ENCODE measurements around the gene ZC3H10. TPM values are rescaled to one million over a fixed set of nuclear protein-coding genes. Genes with fewer than 3 reads are reported as not detected.

Gene ZC3H10
- polyA plus RNA-seq, 1 donor from 2014 or later: 6.7 TPM

DNA sequence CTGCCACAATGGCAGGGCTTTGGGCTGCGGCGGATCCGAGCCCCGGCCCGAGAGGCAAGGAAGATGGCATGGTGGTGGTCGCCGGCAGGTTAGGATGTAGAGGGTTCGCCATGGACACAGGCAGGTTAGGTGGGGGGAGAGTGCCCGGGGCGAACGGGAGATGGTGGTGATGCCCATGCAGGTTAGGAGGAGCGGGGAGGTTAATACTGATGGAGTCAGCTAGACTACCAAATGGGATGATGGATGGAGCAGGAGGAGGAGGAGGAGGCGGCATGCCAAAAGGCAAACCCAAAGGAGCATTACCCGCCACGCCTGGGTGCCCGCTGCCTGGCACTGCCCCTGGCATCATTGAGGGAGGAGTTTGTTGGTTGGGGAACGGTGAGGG is 46.3 kb downstream of the ZC3H10 start:
- Histone ChIP-seq H3K79me2 (replicated peaks; ENCODE audit: insufficient read depth, low read length) (peaks cover 15% of the 10 kb centered on the region), H3K9ac (ENCODE audit: low read length) (no peak overlapping the region), H3F3A (ENCODE audit: insufficient read depth, low read length, poor library complexity, severe bottlenecking) (peaks cover 5% of the 10 kb centered on the region), H4K20me1 (ENCODE audit: insufficient read depth) (peaks cover 5% of the 10 kb centered on the region), H3K36me3 (ENCODE audit: insufficient read depth, low read length) (peaks cover 11% of the 10 kb centered on the region), H3K27me3 (ENCODE audit: insufficient read depth, low read depth, low read length) (no peaks in the 10 kb centered on the region), H3K9me2 (ENCODE audit: insufficient read depth, low read length) (no peaks in the 10 kb centered on the region), H3K4me3 (ENCODE audit: low read length) (no peak overlapping the region), H3K4me2 (ENCODE audit: low read length) (no peak overlapping the region), H2AFZ (ENCODE audit: low read depth, low read length) (no peak overlapping the region), H3K9me3 (ENCODE audit: low read length) (no peaks in the 10 kb centered on the region), H3K27ac (ENCODE audit: low read length) (no peak overlapping the region)
- TF ChIP-seq EP300 (conservative IDR thresholded peaks at IDR 0.05; ENCODE audit: poor library complexity, severe bottlenecking) (no peak), SMC3 (conservative IDR thresholded peaks at IDR 0.05; ENCODE audit: poor library complexity) (no peak), POLR2AphosphoS5 (IDR thresholded peaks at IDR 0.05) (no peak), TAF1 (IDR thresholded peaks at IDR 0.05; ENCODE audit: low read depth) (no peak), CTCF (IDR thresholded peaks at IDR 0.05; ENCODE audit: poor library complexity, severe bottlenecking) (no peak), EZH2 (IDR thresholded peaks at IDR 0.05; ENCODE audit: borderline replicate concordance, insufficient read depth, low read length, poor library complexity, severe bottlenecking) (no peak), RAD21 (conservative IDR thresholded peaks at IDR 0.05) (no peak), MXI1 (conservative IDR thresholded peaks at IDR 0.05; ENCODE audit: poor library complexity, severe bottlenecking) (no peak)
- TF ChIP-seq, protein P1, sequence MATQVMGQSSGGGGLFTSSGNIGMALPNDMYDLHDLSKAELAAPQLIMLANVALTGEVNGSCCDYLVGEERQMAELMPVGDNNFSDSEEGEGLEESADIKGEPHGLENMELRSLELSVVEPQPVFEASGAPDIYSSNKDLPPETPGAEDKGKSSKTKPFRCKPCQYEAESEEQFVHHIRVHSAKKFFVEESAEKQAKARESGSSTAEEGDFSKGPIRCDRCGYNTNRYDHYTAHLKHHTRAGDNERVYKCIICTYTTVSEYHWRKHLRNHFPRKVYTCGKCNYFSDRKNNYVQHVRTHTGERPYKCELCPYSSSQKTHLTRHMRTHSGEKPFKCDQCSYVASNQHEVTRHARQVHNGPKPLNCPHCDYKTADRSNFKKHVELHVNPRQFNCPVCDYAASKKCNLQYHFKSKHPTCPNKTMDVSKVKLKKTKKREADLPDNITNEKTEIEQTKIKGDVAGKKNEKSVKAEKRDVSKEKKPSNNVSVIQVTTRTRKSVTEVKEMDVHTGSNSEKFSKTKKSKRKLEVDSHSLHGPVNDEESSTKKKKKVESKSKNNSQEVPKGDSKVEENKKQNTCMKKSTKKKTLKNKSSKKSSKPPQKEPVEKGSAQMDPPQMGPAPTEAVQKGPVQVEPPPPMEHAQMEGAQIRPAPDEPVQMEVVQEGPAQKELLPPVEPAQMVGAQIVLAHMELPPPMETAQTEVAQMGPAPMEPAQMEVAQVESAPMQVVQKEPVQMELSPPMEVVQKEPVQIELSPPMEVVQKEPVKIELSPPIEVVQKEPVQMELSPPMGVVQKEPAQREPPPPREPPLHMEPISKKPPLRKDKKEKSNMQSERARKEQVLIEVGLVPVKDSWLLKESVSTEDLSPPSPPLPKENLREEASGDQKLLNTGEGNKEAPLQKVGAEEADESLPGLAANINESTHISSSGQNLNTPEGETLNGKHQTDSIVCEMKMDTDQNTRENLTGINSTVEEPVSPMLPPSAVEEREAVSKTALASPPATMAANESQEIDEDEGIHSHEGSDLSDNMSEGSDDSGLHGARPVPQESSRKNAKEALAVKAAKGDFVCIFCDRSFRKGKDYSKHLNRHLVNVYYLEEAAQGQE (IDR thresholded peaks at IDR 0.05; ENCODE audit: borderline replicate concordance): no peak

- TF ChIP-seq SMC3 (conservative IDR thresholded peaks at IDR 0.05; ENCODE audit: poor library complexity) (no peak), EP300 (conservative IDR thresholded peaks at IDR 0.05; ENCODE audit: poor library complexity, severe bottlenecking) (no peak), MXI1 (conservative IDR thresholded peaks at IDR 0.05; ENCODE audit: poor library complexity, severe bottlenecking) (no peak), POLR2AphosphoS5 (IDR thresholded peaks at IDR 0.05) (no peak), EZH2 (IDR thresholded peaks at IDR 0.05; ENCODE audit: borderline replicate concordance, insufficient read depth, low read length, poor library complexity, severe bottlenecking) (no peak), CTCF (IDR thresholded peaks at IDR 0.05; ENCODE audit: poor library complexity, severe bottlenecking) (no peak), RAD21 (conservative IDR thresholded peaks at IDR 0.05) (no peak), TAF1 (IDR thresholded peaks at IDR 0.05; ENCODE audit: low read depth) (no peak)
- TF ChIP-seq, protein P1 (IDR thresholded peaks at IDR 0.05; ENCODE audit: borderline replicate concordance): no peak
- peaks cover 3% of the 10 kb centered on the region for H3K36me3 ChIP-seq (ENCODE audit: insufficient read depth, low read length)
- H3K27me3 ChIP-seq (ENCODE audit: insufficient read depth, low read depth, low read length): no peaks in the 10 kb centered on the region
These were observed 47.3 kb downstream of the ZC3H10 start for GRCh38 chr12:56165369-56165768.

More at GRCh38 chr12:56165369-56165768, 47.3 kb downstream of the ZC3H10 start:
- no peak overlapping the region for H2AFZ ChIP-seq (ENCODE audit: low read depth, low read length)
- peaks cover 3% of the 10 kb centered on the region for H4K20me1 ChIP-seq (ENCODE audit: insufficient read depth)
- no peak overlapping the region for H3K4me2 ChIP-seq (ENCODE audit: low read length)
- H3K9ac ChIP-seq (ENCODE audit: low read length): no peak overlapping the region
- H3K9me3 ChIP-seq (ENCODE audit: low read length): no peaks in the 10 kb centered on the region
- no peak overlapping the region for H3K27ac ChIP-seq (ENCODE audit: low read length)
- H3K79me2 ChIP-seq (replicated peaks; ENCODE audit: insufficient read depth, low read length): peaks cover 5% of the 10 kb centered on the region
- no peaks in the 10 kb centered on the region for H3K9me2 ChIP-seq (ENCODE audit: insufficient read depth, low read length)
- H3F3A ChIP-seq (ENCODE audit: insufficient read depth, low read length, poor library complexity, severe bottlenecking): peaks cover 5% of the 10 kb centered on the region
- H3K4me3 ChIP-seq (ENCODE audit: low read length): no peak overlapping the region

Measured in neural cell (in vitro differentiated cells).